ENCODE results near the gene MPO. TPM values are rescaled to one million over a fixed set of nuclear protein-coding genes. Genes with fewer than 3 reads are reported as not detected.
A peak's percentile ranks its signal among the peaks of the same experiment; 100 is the strongest.

The MPO gene
- total and polyA plus RNA-seq, 12 donors = 0.13 to 1.4 (median 0.36) TPM; not detected in 3

GRCh38 chr17:58328195-58329034 is 47.7 kb upstream of the MPO start, which contains the start of gene TSPOAP1:
TSPOAP1 (minus strand) TSS chr17:58328795; CDS start chr17:58327920, 875 bp downstream.
- no peak within 1 kb of the TSS for H3K4me3 ChIP-seq
- H3K9me3 ChIP-seq (replicated peaks in 1 of 3) = no peaks in the 10 kb centered on the region
- H3K27me3 ChIP-seq = no peaks in the 10 kb centered on the region
- DNase-seq = peak in 2 of 7 donors; percentile 49 to 60
- H3K4me1 ChIP-seq (replicated peaks in 1 of 2) = peaks cover 7 to 11% of the 10 kb centered on the region in 2 donors
- 52 to 62% (median 55%) methylated on average over 12 to 23 of the region's 23 CpGs for WGBS, 4 donors
- no peak within 1 kb of the TSS for H3K27ac ChIP-seq
- intact Hi-C loops (cut with DNase I) = loop anchor here in 1 of 2 donors (10.0 kb wide), 1 partner anchor 96 kb away; no protein-coding TSS in a partner anchor
- TF ChIP-seq CTCF (IDR thresholded peaks at IDR 0.05) (no peak), POLR2A (IDR thresholded peaks at IDR 0.05) (peak in 1 of 2 donors; percentile 10)
- no peaks in the 10 kb centered on the region for H3K36me3 ChIP-seq (replicated peaks in 1 of 2)

- intact Hi-C loops (cut with DNase I) = loop anchor here in 1 of 2 donors (10.0 kb wide), 1 partner anchor 97 kb away; no protein-coding TSS in a partner anchor
- TF ChIP-seq POLR2A (IDR thresholded peaks at IDR 0.05) (no peak), CTCF (IDR thresholded peaks at IDR 0.05) (no peak)
- WGBS, 4 donors = 74 to 92% (median 80%) methylated on average over 3 to 19 of the region's 19 CpGs
Measured at GRCh38 chr17:58327363-58328194, 46.8 kb upstream of the MPO start.

GRCh38 chr17:58326609-58327362 is 46.1 kb upstream of the MPO start:
- DNase-seq = no peak
- H3K4me3 ChIP-seq = no peak overlapping the region

More at GRCh38 chr17:58327363-58328194, 46.8 kb upstream of the MPO start:
- Histone ChIP-seq H3K27ac (no peak overlapping the region), H3K27me3 (no peaks in the 10 kb centered on the region), H3K4me3 (no peak overlapping the region), H3K36me3 (replicated peaks in 1 of 2) (no peaks in the 10 kb centered on the region), H3K9me3 (replicated peaks in 1 of 3) (no peaks in the 10 kb centered on the region), H3K4me1 (replicated peaks in 1 of 2) (peaks cover 7 to 11% of the 10 kb centered on the region in 2 donors)
- no peak for DNase-seq

More at GRCh38 chr17:58326609-58327362, 46.1 kb upstream of the MPO start:
- intact Hi-C loops (cut with DNase I) = loop anchor here in 1 of 2 donors (10.0 kb wide), 1 partner anchor 98 kb away; no protein-coding TSS in a partner anchor
- Histone ChIP-seq H3K27ac (no peak overlapping the region), H3K9me3 (replicated peaks in 1 of 3) (no peaks in the 10 kb centered on the region), H3K4me1 (replicated peaks in 1 of 2) (peaks cover 7 to 11% of the 10 kb centered on the region in 2 donors), H3K36me3 (replicated peaks in 1 of 2) (no peaks in the 10 kb centered on the region), H3K27me3 (no peaks in the 10 kb centered on the region)
- 68 to 86% (median 83%) methylated on average over 3 to 9 of the region's 9 CpGs for WGBS, 4 donors
- TF ChIP-seq CTCF (IDR thresholded peaks at IDR 0.05) (no peak), POLR2A (IDR thresholded peaks at IDR 0.05) (no peak)
